HepG2 (cell line): ENCODE data around the gene SLC16A9. TPM values are rescaled to one million over a fixed set of nuclear protein-coding genes. Genes with fewer than 3 reads are reported as not detected.
A peak's percentile ranks its signal among the peaks of the same experiment; 100 is the strongest.

ENCODE experiments used
- ATAC-seq: fragments of 200-7000 bp; cut with Tn5 transposase; 3 replicates; pipeline ENCODE4 v1.9.1; 2020; ENCODE audit warnings: mild to moderate bottlenecking, moderate library complexity
- BruUV-seq: library from RNA; stranded (reverse); fragments of 400-500 nt; replicated peaks from 2 replicates; lab custom pipeline; 2021; lab: Mats Ljungman, UMichigan
- CTCF ChIA-PET: fragments of 300-600 bp; formaldehyde crosslinking; extraction: SDS; loops from one replicate; lab custom pipeline; 2021; ENCODE audit warnings: low total read pairs, inconsistent platforms, low intra/inter-chr PET ratio; lab: Yijun Ruan, JAX
- POLR2A ChIA-PET: fragments of 350-600 bp; sonication (Branson Sonifier 250); formaldehyde crosslinking; loops from one replicate; lab custom pipeline; 2020; ENCODE audit warnings: antibody characterized with exemption, inconsistent platforms; lab: Yijun Ruan, JAX
- DNase-seq: peaks from one replicate; pipeline ENCODE4 v3.0.0-alpha.2; 2015; ENCODE audit warnings: low spot score
- FAIRE-seq: peaks from 3 replicates; lab custom pipeline; 2011; peaks lifted over from hg19 to GRCh38; lab: Jason Lieb, UNC
- H2AFZ ChIP-seq: one replicate; pipeline ENCODE4 v1.6.1; 2011; ENCODE audit warnings: low read length, inconsistent platforms
- H3K27ac ChIP-seq: fragments of 300-600 bp; 3 replicates; pipeline ENCODE4 v1.8.0; 2011; ENCODE audit warnings: mixed run types, mild to moderate bottlenecking, mixed read lengths, low read length, inconsistent platforms; ENCODE audit not compliant: insufficient read depth; ENCODE audit errors: extremely low read length
- H3K27me3 ChIP-seq, 2 experiments: fragments of 200-600 bp in 1 of 2; 2 replicates in 1 of 2; 3 replicates in 1 of 2; pipeline versions ENCODE4 v1.6.0 to v1.8.0; 2011; ENCODE audit warnings: low read length in 2 of 2, mild to moderate bottlenecking in 2 of 2, moderate library complexity in 2 of 2, inconsistent platforms in 1 of 2; ENCODE audit not compliant: insufficient read depth in 2 of 2, control insufficient read depth in 1 of 2
- H3K36me3 ChIP-seq, 2 experiments: fragments of 200-600 bp in 1 of 2; replicated peaks in 1 of 2; 2 replicates in 1 of 2; 3 replicates in 1 of 2; pipeline versions ENCODE4 v1.5.1 to v1.8.0; 2011; ENCODE audit warnings: low read length in 2 of 2, inconsistent platforms in 1 of 2; ENCODE audit not compliant: insufficient read depth in 2 of 2, control insufficient read depth in 1 of 2
- H3K4me1 ChIP-seq: 2 replicates; pipeline ENCODE4 v1.5.1; 2012; ENCODE audit warnings: low read length, inconsistent platforms; ENCODE audit not compliant: insufficient read depth
- H3K4me2 ChIP-seq: 2 replicates; pipeline ENCODE4 v1.6.0; 2011; ENCODE audit warnings: low read depth, low read length, inconsistent platforms
- H3K4me3 ChIP-seq, 3 experiments: fragments of 200-600 bp in 1 of 3; sonication (generic), shearing (Covaris generic) in 1 of 3; replicated peaks in 1 of 3; 2 replicates each; pipeline ENCODE4 v1.5.1; 2011 to 2016; ENCODE audit warnings: low read length in 3 of 3, inconsistent platforms in 2 of 3, low read depth in 2 of 3, mild to moderate bottlenecking in 2 of 3, control low read depth in 1 of 3, mixed read lengths in 1 of 3; ENCODE audit not compliant: insufficient read depth in 1 of 3
- H3K79me2 ChIP-seq: one replicate; pipeline ENCODE4 v1.6.1; 2011; ENCODE audit warnings: low read length, inconsistent platforms; ENCODE audit not compliant: insufficient read depth
- H3K9ac ChIP-seq: 2 replicates; pipeline ENCODE4 v1.6.0; 2011; ENCODE audit warnings: mild to moderate bottlenecking, low read depth, low read length, inconsistent platforms; ENCODE audit not compliant: insufficient read depth
- H3K9me3 ChIP-seq: 2 replicates; pipeline ENCODE4 v1.5.1; 2012; ENCODE audit warnings: mild to moderate bottlenecking, low read length
- H4K20me1 ChIP-seq: 2 replicates; pipeline ENCODE4 v1.6.0; 2011; ENCODE audit warnings: inconsistent platforms, mild to moderate bottlenecking, low read length, moderate library complexity; ENCODE audit not compliant: insufficient read depth
- ARHGAP35 ChIP-seq: sonication (generic); formaldehyde crosslinking; IDR thresholded peaks from 2 replicates; pipeline ENCODE4 v1.9.0; 2022; ENCODE audit warnings: mild to moderate bottlenecking, inconsistent platforms, moderate library complexity, missing genetic modification reagents, borderline replicate concordance
- CREB1 ChIP-seq, 2 experiments: fragments of 450-650 bp in 1 of 2; IDR thresholded peaks; 2 replicates each; pipeline ENCODE4 v1.6.1; 2016 to 2017; ENCODE audit warnings: control low read depth in 1 of 2, mild to moderate bottlenecking in 1 of 2, missing compliant biosample characterization in 1 of 2, missing genetic modification characterization in 1 of 2
- KDM2A ChIP-seq: sonication (generic); formaldehyde crosslinking; IDR thresholded peaks from 2 replicates; pipeline ENCODE4 v1.4.0; 2020; ENCODE audit warnings: low read depth, missing genetic modification reagents, borderline replicate concordance
- NFE2L2 ChIP-seq: fragments of 150-350 bp; IDR thresholded peaks from 2 replicates; pipeline ENCODE4 v1.6.1; 2014; ENCODE audit warnings: low read length
- NR2C2 ChIP-seq: sonication (generic); formaldehyde crosslinking; IDR thresholded peaks from 2 replicates; pipeline ENCODE4 v1.4.0; 2020; ENCODE audit warnings: missing genetic modification reagents, mild to moderate bottlenecking, moderate library complexity, borderline replicate concordance
- ZKSCAN1 ChIP-seq: fragments of 150-350 bp; IDR thresholded peaks from 2 replicates; pipeline ENCODE4 v1.6.1; 2014; ENCODE audit warnings: low read length
- WGBS: methylation state at CpG from one replicate; pipeline ENCODE4 v1.1.6; 2017; ENCODE audit warnings: low lambda C conversion rate; 5-methylcytosine and 5-hydroxymethylcytosine counted together
- in situ Hi-C: cut with HindIII; loops from 2 replicates; pipeline ENCODE4 v1.10.0; 2017; ENCODE audit warnings: low pct_unique_long_range_greater_than_20kb; ENCODE audit not compliant: extremely low pct_ligation_motif_present
- intact Hi-C: fragments of 100-400 bp; cut with micrococcal nuclease; formaldehyde crosslinking; loops from one replicate; pipeline ENCODE4 v1.10.0; 2022; ENCODE audit not compliant: unreplicated experiment
- polyA plus RNA-seq, 8 experiments: library from polyadenylated mRNA; depleted of rRNA in 3 of 8; stranded (reverse) in 7 of 8; unstranded in 1 of 8; fragments of >200 nt; fragmentation: Illumina TruSeq in 4 of 8; extraction: Trizol in 4 of 8; gene quantifications; 2 replicates each; pipeline versions ENCODE4 v1.2.1 to v1.2.3, GENCODE V29; 2011 to 2016; ENCODE audit warnings: low read depth in 4 of 8, missing spikeins in 1 of 8, mixed read lengths in 1 of 8; ENCODE audit not compliant: insufficient read depth in 1 of 8
- total RNA-seq, 5 experiments: library from RNA; depleted of rRNA; stranded (reverse); fragments of >200 nt; fragmentation: Illumina TruSeq; extraction: Trizol; gene quantifications; 2 replicates each; pipeline ENCODE4 v1.2.3, GENCODE V29; 2016; ENCODE audit warnings: low read depth in 1 of 5

SLC16A9 gene
- total and polyA plus RNA-seq, 2 of the 13 experiments (the other 11 are each of a cell fraction or from before 2014, with no cell fraction given) = 0.01 to 0.09 TPM

GRCh38 chr10:59624951-59625350, 84.7 kb downstream of the SLC16A9 start (continued):
- TF ChIP-seq ARHGAP35 (CRISPR knock-in tag) (no peak), NFE2L2 (no peak)
- TF ChIP-seq, all 625 proteins: peak for 0

GRCh38 chr10:59624136-59624535, 85.5 kb downstream of the SLC16A9 start:
- POLR2A ChIA-PET = no interaction called here
- Histone ChIP-seq H3K27ac (no peak overlapping the region), H3K27me3 (no peaks in the 10 kb centered on the region; a peak in 1 of 5 replicates), H3K36me3 (no peaks in the 10 kb centered on the region), H2AFZ (no peak overlapping the region), H3K9me3 (no peaks in the 10 kb centered on the region), H3K79me2 (no peaks in the 10 kb centered on the region), H3K9ac (no peak overlapping the region), H4K20me1 (no peaks in the 10 kb centered on the region), H3K4me3 (no peak overlapping the region), H3K4me2 (no peak overlapping the region), H3K4me1 (no peaks in the 10 kb centered on the region)
- TF ChIP-seq KDM2A (no peak), CREB1 (IDR thresholded peaks at IDR 0.05) (peak; percentile 19; the same call in 1 of the 2 replicates), CREB1 (CRISPR knock-in tag; IDR thresholded peaks at IDR 0.05) (no peak), ZKSCAN1 (no peak), NR2C2 (CRISPR knock-in tag) (no peak)
- BruUV-seq = no TSS peak
- FAIRE-seq (no peak), DNase-seq (no peak), ATAC-seq (no peak)
- 20% methylated on average over 3 of the region's 3 CpGs for WGBS
- in situ Hi-C loops = loop anchor here (5.0 to 10.0 kb wide), 2 partner anchors 669 to 842 kb away; no protein-coding TSS in a partner anchor
- CTCF ChIA-PET = interaction anchor here (3.5 kb wide), 1 partner anchor 185 kb away, joined by 35 read pairs; no protein-coding TSS in a partner anchor
- intact Hi-C loops = loop anchor here (5.0 to 10.0 kb wide), 2 partner anchors 669 to 727 kb away; no protein-coding TSS in a partner anchor
